Stimulated activated CD4-positive, alpha-beta T cell treated with anti-CD3 and anti-CD28 coated beads, Interleukin-15, amount 100 ng/mL, for 48 hours (primary cell): ENCODE measurements around the gene NEDD4L.
"Not testable (repeated sequence)": the region's sequence is repeated elsewhere in the genome, so short reads cannot be mapped to it uniquely, and the experiment has no call there.

ENCODE experiments used
- DNase-seq, 2 donors: peaks; one replicate each; pipeline ENCODE4 v3.0.0-alpha.2; 2020; ENCODE audit warnings: low read depth in 2 of 2

The NEDD4L gene

GRCh38 chr18:58416704-58417683 is 373.0 kb downstream of the NEDD4L start:
- no peak for DNase-seq

- DNase-seq, result no peak
These were observed 373.7 kb downstream of the NEDD4L start for GRCh38 chr18:58417752-58418151.

GRCh38 chr18:58418361-58418760 is 374.3 kb downstream of the NEDD4L start:
- DNase-seq, result no peak

GRCh38 chr18:58419587-58420199 is 375.7 kb downstream of the NEDD4L start:
- no peak for DNase-seq

GRCh38 chr18:58426611-58427010 is 382.6 kb downstream of the NEDD4L start:
- DNase-seq, result no peak

GRCh38 chr18:58427321-58427720 is 383.3 kb downstream of the NEDD4L start:
- DNase-seq, result no peak

GRCh38 chr18:58429442-58429841 is 385.4 kb downstream of the NEDD4L start:
- DNase-seq, result no peak

- DNase-seq, result no peak
These were observed 387.2 kb downstream of the NEDD4L start for GRCh38 chr18:58431215-58431614.

GRCh38 chr18:58432050-58432727 is 388.2 kb downstream of the NEDD4L start:
- DNase-seq, result no peak

- not testable (repeated sequence) for DNase-seq
These were observed 391.4 kb downstream of the NEDD4L start for GRCh38 chr18:58435221-58436005.

GRCh38 chr18:58438161-58438957 is 394.3 kb downstream of the NEDD4L start:
- no peak for DNase-seq

GRCh38 chr18:58438958-58439300 is 394.9 kb downstream of the NEDD4L start:
- no peak for DNase-seq

GRCh38 chr18:58443671-58444070 is 399.6 kb downstream of the NEDD4L start:
- DNase-seq, result no peak

- DNase-seq, result no peak
These were observed 402.5 kb downstream of the NEDD4L start for GRCh38 chr18:58446391-58447060.

- DNase-seq, result no peak
These were observed 403.5 kb downstream of the NEDD4L start for GRCh38 chr18:58447402-58448095.

- no peak for DNase-seq
These were observed 405.4 kb downstream of the NEDD4L start for GRCh38 chr18:58449464-58449863.
